Liver (tissue), 9 donors: ENCODE data around the gene IZUMO2. TPM values are rescaled to one million over a fixed set of nuclear protein-coding genes. Genes with fewer than 3 reads are reported as not detected.

Experiments used
- DNase-seq: peaks from one replicate; pipeline ENCODE4 v3.0.0-alpha.2; 2017; ENCODE audit warnings: low spot score
- H3K27ac ChIP-seq, 2 donors: one replicate each; pipeline ENCODE4 v1.7.0; 2013; ENCODE audit warnings: inconsistent platforms in 2 of 2, low read length in 2 of 2, control low read depth in 1 of 2, low read depth in 1 of 2, mild to moderate bottlenecking in 1 of 2
- H3K27me3 ChIP-seq, 4 donors: one replicate each; pipeline versions ENCODE4 v1.6.1 to v1.7.0; 2013; ENCODE audit warnings: low read length in 3 of 4, inconsistent platforms in 1 of 4, mild to moderate bottlenecking in 1 of 4, moderate library complexity in 1 of 4; ENCODE audit not compliant: control insufficient read depth in 4 of 4, insufficient read depth in 4 of 4
- H3K36me3 ChIP-seq, 4 donors: one replicate each; pipeline versions ENCODE4 v1.6.1 to v1.7.0; 2013; ENCODE audit warnings: low read length in 3 of 4, mild to moderate bottlenecking in 3 of 4, low read depth in 1 of 4, moderate library complexity in 1 of 4; ENCODE audit not compliant: control insufficient read depth in 4 of 4, insufficient read depth in 3 of 4
- H3K4me1 ChIP-seq, 4 donors: one replicate each; pipeline versions ENCODE4 v1.6.1 to v1.7.0; 2013; ENCODE audit warnings: low read length in 3 of 4, mild to moderate bottlenecking in 3 of 4, moderate library complexity in 1 of 4; ENCODE audit not compliant: control insufficient read depth in 4 of 4, insufficient read depth in 4 of 4
- H3K4me3 ChIP-seq, 3 donors: one replicate each; pipeline versions ENCODE4 v1.6.1 to v1.7.0; 2013; ENCODE audit warnings: low read length in 3 of 3, control low read depth in 1 of 3, low read depth in 1 of 3, mild to moderate bottlenecking in 1 of 3
- H3K9ac ChIP-seq, 2 donors: one replicate each; pipeline ENCODE4 v1.7.0; 2013; ENCODE audit warnings: low read length in 2 of 2, mild to moderate bottlenecking in 2 of 2, moderate library complexity in 2 of 2, control low read depth in 1 of 2, low read depth in 1 of 2
- H3K9me3 ChIP-seq, 4 donors: one replicate each; pipeline versions ENCODE4 v1.6.1 to v1.7.0; 2013; ENCODE audit warnings: low read length in 3 of 4; ENCODE audit not compliant: control insufficient read depth in 4 of 4
- EGR1 ChIP-seq, 2 donors: IDR thresholded peaks; 2 replicates each; pipeline ENCODE4 v1.6.1; 2016 to 2018; ENCODE audit warnings: antibody characterized with exemption in 2 of 2, low read depth in 2 of 2
- FOXA1 ChIP-seq: IDR thresholded peaks from 2 replicates; pipeline ENCODE4 v1.6.1; 2016; ENCODE audit warnings: antibody characterized with exemption
- FOXA2 ChIP-seq: IDR thresholded peaks from 2 replicates; pipeline ENCODE4 v1.6.1; 2016; ENCODE audit warnings: antibody characterized with exemption
- GABPA ChIP-seq, 2 donors: IDR thresholded peaks in 1 of 2; conservative IDR thresholded peaks in 1 of 2; 2 replicates each; pipeline ENCODE4 v1.6.1; 2016; ENCODE audit warnings: antibody characterized with exemption in 2 of 2, mild to moderate bottlenecking in 1 of 2, moderate library complexity in 1 of 2
- HNF4A ChIP-seq, 2 donors: conservative IDR thresholded peaks; 2 replicates each; pipeline ENCODE4 v1.6.1; 2016; ENCODE audit warnings: antibody characterized with exemption in 2 of 2, mild to moderate bottlenecking in 2 of 2
- HNF4G ChIP-seq: IDR thresholded peaks from 2 replicates; pipeline ENCODE4 v1.6.1; 2016; ENCODE audit warnings: antibody characterized with exemption
- JUND ChIP-seq, 2 donors: IDR thresholded peaks; 2 replicates each; pipeline ENCODE4 v1.6.1; 2016; ENCODE audit warnings: antibody characterized with exemption in 2 of 2
- NR2F2 ChIP-seq: IDR thresholded peaks from 2 replicates; pipeline ENCODE4 v1.6.1; 2016; ENCODE audit warnings: antibody characterized with exemption
- RAD21 ChIP-seq, 2 donors: IDR thresholded peaks; 2 replicates each; pipeline ENCODE4 v1.6.1; 2016; ENCODE audit warnings: antibody characterized with exemption in 2 of 2, mild to moderate bottlenecking in 2 of 2
- RXRA ChIP-seq, 2 donors: IDR thresholded peaks; 2 replicates each; pipeline ENCODE4 v1.6.1; 2017 to 2018; ENCODE audit warnings: antibody characterized with exemption in 2 of 2, mild to moderate bottlenecking in 1 of 2
- TAF1 ChIP-seq: conservative IDR thresholded peaks from 2 replicates; pipeline ENCODE4 v1.6.1; 2016; ENCODE audit warnings: antibody characterized with exemption, mild to moderate bottlenecking
- YY1 ChIP-seq: IDR thresholded peaks from 2 replicates; pipeline ENCODE4 v1.6.1; 2016; ENCODE audit warnings: antibody characterized with exemption, mild to moderate bottlenecking
- WGBS: extraction: QIAGEN DNeasy Blood & Tissue Kit; methylation state at CpG from one replicate; pipeline ENCODE4 v1.1.7; 2013; 5-methylcytosine and 5-hydroxymethylcytosine counted together
- polyA plus RNA-seq, 2 donors: library from polyadenylated mRNA; stranded (reverse) in 1 of 2; unstranded in 1 of 2; fragments of 200-250 nt in 1 of 2; fragments of >200 nt in 1 of 2; fragmentation: Nextera tagmentation in 1 of 2; extraction: Ambion mirVana in 1 of 2; gene quantifications; one replicate each; pipeline versions ENCODE4 v1.2.1 to v1.2.3, GENCODE V29; 2013 to 2015
- total RNA-seq, 2 donors: library from RNA; depleted of rRNA; stranded (reverse); fragments of >200 nt; gene quantifications; one replicate each; pipeline ENCODE4 v1.2.3, GENCODE V29; 2014
- TF ChIP-seq, protein P1 (sequence below): IDR thresholded peaks from 2 replicates; pipeline ENCODE4 v1.6.1; 2016; ENCODE audit warnings: antibody characterized with exemption
- TF ChIP-seq, protein P2 (sequence below): IDR thresholded peaks from 2 replicates; pipeline ENCODE4 v1.6.1; 2016; ENCODE audit warnings: antibody characterized with exemption
- TF ChIP-seq, protein P3 (sequence below): IDR thresholded peaks from 2 replicates; pipeline ENCODE4 v1.6.1; 2016; ENCODE audit warnings: antibody characterized with exemption
- TF ChIP-seq, protein P4 (sequence below): IDR thresholded peaks from 2 replicates; pipeline ENCODE4 v1.6.1; 2016; ENCODE audit warnings: antibody characterized with exemption, mild to moderate bottlenecking
- TF ChIP-seq, protein P5 (sequence below): fragments of 150-350 bp; IDR thresholded peaks from 2 replicates; pipeline ENCODE4 v1.5.1; 2017; ENCODE audit warnings: improper control_type of control experiment, low read depth, low read length; ENCODE audit not compliant: missing input control
- donor health status: healthy.
- donor health status: healthy.
- donor health status: healthy.
- donor health status: healthy.
- donor health status: healthy.

IZUMO2 gene
- total and polyA plus RNA-seq, 4 donors, result not detected

DNA sequence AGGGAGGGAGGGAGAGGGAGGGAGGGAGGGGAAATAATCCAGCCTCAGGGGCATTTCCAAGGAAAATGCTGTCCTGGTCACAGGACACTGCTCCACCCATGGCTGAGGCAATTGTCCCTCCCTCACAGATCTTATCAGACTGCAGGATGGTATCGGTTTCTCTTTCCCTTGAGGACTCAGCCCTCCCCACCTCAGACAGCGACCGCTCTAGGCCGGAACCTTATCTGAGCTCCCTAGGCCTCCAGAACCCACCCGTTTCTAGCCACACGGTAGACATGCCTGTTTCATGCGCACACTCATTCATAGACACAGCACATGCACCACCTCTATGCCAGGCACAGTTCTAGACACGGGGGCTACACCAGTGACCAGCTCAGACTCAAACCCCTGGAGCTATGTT is 10.0 kb upstream of the IZUMO2 start:
- DNase-seq, result no peak
- Histone ChIP-seq H3K36me3 (no peaks in the 10 kb centered on the region), H3K27ac (no peak overlapping the region), H3K27me3 (peaks cover 0 to 5% (median 0%) of the 10 kb centered on the region in 4 donors), H3K4me1 (no peaks in the 10 kb centered on the region), H3K9ac (no peak overlapping the region), H3K9me3 (peaks cover 0 to 1% (median 0%) of the 10 kb centered on the region in 4 donors), H3K4me3 (no peak overlapping the region)
- 55% methylated on average over 8 of the region's 8 CpGs for WGBS
- TF ChIP-seq HNF4A (conservative IDR thresholded peaks at IDR 0.05) (no peak), FOXA2 (no peak), HNF4G (no peak), RAD21 (IDR thresholded peaks at IDR 0.05) (no peak), EGR1 (IDR thresholded peaks at IDR 0.05; ENCODE audit: low read depth in 2 of 2) (no peak), TAF1 (no peak)
- TF ChIP-seq, protein P1, sequence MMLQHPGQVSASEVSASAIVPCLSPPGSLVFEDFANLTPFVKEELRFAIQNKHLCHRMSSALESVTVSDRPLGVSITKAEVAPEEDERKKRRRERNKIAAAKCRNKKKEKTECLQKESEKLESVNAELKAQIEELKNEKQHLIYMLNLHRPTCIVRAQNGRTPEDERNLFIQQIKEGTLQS, result no peak
- TF ChIP-seq, protein P2, sequence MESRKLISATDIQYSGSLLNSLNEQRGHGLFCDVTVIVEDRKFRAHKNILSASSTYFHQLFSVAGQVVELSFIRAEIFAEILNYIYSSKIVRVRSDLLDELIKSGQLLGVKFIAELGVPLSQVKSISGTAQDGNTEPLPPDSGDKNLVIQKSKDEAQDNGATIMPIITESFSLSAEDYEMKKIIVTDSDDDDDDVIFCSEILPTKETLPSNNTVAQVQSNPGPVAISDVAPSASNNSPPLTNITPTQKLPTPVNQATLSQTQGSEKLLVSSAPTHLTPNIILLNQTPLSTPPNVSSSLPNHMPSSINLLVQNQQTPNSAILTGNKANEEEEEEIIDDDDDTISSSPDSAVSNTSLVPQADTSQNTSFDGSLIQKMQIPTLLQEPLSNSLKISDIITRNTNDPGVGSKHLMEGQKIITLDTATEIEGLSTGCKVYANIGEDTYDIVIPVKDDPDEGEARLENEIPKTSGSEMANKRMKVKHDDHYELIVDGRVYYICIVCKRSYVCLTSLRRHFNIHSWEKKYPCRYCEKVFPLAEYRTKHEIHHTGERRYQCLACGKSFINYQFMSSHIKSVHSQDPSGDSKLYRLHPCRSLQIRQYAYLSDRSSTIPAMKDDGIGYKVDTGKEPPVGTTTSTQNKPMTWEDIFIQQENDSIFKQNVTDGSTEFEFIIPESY, result no peak
- TF ChIP-seq, protein P3, sequence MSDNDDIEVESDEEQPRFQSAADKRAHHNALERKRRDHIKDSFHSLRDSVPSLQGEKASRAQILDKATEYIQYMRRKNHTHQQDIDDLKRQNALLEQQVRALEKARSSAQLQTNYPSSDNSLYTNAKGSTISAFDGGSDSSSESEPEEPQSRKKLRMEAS, result no peak
- TF ChIP-seq, protein P4, sequence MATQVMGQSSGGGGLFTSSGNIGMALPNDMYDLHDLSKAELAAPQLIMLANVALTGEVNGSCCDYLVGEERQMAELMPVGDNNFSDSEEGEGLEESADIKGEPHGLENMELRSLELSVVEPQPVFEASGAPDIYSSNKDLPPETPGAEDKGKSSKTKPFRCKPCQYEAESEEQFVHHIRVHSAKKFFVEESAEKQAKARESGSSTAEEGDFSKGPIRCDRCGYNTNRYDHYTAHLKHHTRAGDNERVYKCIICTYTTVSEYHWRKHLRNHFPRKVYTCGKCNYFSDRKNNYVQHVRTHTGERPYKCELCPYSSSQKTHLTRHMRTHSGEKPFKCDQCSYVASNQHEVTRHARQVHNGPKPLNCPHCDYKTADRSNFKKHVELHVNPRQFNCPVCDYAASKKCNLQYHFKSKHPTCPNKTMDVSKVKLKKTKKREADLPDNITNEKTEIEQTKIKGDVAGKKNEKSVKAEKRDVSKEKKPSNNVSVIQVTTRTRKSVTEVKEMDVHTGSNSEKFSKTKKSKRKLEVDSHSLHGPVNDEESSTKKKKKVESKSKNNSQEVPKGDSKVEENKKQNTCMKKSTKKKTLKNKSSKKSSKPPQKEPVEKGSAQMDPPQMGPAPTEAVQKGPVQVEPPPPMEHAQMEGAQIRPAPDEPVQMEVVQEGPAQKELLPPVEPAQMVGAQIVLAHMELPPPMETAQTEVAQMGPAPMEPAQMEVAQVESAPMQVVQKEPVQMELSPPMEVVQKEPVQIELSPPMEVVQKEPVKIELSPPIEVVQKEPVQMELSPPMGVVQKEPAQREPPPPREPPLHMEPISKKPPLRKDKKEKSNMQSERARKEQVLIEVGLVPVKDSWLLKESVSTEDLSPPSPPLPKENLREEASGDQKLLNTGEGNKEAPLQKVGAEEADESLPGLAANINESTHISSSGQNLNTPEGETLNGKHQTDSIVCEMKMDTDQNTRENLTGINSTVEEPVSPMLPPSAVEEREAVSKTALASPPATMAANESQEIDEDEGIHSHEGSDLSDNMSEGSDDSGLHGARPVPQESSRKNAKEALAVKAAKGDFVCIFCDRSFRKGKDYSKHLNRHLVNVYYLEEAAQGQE, result no peak

DNA sequence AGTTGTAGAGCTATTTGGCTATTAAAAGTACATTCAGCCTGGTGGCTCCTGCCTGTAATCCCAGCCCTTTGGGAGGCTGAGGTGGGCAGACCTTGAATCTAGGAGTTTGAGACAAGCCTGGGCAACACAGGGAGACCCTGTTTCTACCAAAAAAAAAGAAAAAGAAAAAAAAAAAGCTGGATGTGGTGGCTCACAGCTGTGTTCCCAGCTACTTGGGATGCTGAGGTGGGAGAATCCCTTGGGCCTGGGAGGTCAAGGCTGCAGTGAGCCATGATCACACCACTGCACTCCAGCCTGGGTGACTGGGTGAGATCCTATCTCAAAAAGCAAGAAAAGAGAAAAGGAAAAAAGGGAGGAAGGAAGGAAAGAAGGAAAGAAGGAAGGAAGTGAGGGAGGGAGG is 9.6 kb upstream of the IZUMO2 start:
- TF ChIP-seq JUND (IDR thresholded peaks at IDR 0.05) (no peak), RXRA (IDR thresholded peaks at IDR 0.05) (no peak), EGR1 (IDR thresholded peaks at IDR 0.05; ENCODE audit: low read depth in 2 of 2) (no peak), HNF4G (no peak), GABPA (IDR thresholded peaks at IDR 0.05 in 1 of 2, conservative IDR thresholded peaks at IDR 0.05 in 1 of 2) (no peak), TAF1 (no peak), FOXA2 (no peak), HNF4A (conservative IDR thresholded peaks at IDR 0.05) (no peak), NR2F2 (no peak), YY1 (no peak), RAD21 (IDR thresholded peaks at IDR 0.05) (no peak), FOXA1 (no peak)
- TF ChIP-seq, protein P4, result no peak
- TF ChIP-seq, protein P2, result no peak
- TF ChIP-seq, protein P3, result no peak
- TF ChIP-seq, protein P5, sequence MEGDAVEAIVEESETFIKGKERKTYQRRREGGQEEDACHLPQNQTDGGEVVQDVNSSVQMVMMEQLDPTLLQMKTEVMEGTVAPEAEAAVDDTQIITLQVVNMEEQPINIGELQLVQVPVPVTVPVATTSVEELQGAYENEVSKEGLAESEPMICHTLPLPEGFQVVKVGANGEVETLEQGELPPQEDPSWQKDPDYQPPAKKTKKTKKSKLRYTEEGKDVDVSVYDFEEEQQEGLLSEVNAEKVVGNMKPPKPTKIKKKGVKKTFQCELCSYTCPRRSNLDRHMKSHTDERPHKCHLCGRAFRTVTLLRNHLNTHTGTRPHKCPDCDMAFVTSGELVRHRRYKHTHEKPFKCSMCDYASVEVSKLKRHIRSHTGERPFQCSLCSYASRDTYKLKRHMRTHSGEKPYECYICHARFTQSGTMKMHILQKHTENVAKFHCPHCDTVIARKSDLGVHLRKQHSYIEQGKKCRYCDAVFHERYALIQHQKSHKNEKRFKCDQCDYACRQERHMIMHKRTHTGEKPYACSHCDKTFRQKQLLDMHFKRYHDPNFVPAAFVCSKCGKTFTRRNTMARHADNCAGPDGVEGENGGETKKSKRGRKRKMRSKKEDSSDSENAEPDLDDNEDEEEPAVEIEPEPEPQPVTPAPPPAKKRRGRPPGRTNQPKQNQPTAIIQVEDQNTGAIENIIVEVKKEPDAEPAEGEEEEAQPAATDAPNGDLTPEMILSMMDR, result no peak
- no peak overlapping the region for H3K9ac ChIP-seq

More for the DNA sequence above, 9.6 kb upstream of the IZUMO2 start:
- Histone ChIP-seq H3K9me3 (peaks cover 0 to 1% (median 0%) of the 10 kb centered on the region in 4 donors), H3K27me3 (peaks cover 0 to 5% (median 0%) of the 10 kb centered on the region in 4 donors), H3K36me3 (no peaks in the 10 kb centered on the region), H3K27ac (no peak overlapping the region), H3K4me3 (no peak overlapping the region), H3K4me1 (no peaks in the 10 kb centered on the region)
- no peak for DNase-seq
